Suprapubic skin (tissue), 4 donors: ENCODE results near the gene CCDC88C.

Experiments
- CTCF ChIP-seq, 2 donors: fragments of 200-600 bp in 1 of 2; fragments of 450-650 bp in 1 of 2; sonication (generic) in 1 of 2; IDR thresholded peaks; one replicate each; pipeline ENCODE4 v1.5.1; 2016 to 2019; ENCODE audit warnings: antibody characterized with exemption in 2 of 2, mild to moderate bottlenecking in 1 of 2, moderate library complexity in 1 of 2
- POLR2A ChIP-seq, 2 donors: fragments of 450-650 bp; IDR thresholded peaks; one replicate each; pipeline ENCODE4 v1.6.1; 2017; ENCODE audit warnings: antibody characterized with exemption in 2 of 2, mild to moderate bottlenecking in 2 of 2, moderate library complexity in 2 of 2
- POLR2AphosphoS5 ChIP-seq, 3 donors: sonication (generic); formaldehyde crosslinking; IDR thresholded peaks; one replicate each; pipeline ENCODE4 v1.6.1; 2017; ENCODE audit warnings: antibody characterized with exemption in 3 of 3

DNA sequence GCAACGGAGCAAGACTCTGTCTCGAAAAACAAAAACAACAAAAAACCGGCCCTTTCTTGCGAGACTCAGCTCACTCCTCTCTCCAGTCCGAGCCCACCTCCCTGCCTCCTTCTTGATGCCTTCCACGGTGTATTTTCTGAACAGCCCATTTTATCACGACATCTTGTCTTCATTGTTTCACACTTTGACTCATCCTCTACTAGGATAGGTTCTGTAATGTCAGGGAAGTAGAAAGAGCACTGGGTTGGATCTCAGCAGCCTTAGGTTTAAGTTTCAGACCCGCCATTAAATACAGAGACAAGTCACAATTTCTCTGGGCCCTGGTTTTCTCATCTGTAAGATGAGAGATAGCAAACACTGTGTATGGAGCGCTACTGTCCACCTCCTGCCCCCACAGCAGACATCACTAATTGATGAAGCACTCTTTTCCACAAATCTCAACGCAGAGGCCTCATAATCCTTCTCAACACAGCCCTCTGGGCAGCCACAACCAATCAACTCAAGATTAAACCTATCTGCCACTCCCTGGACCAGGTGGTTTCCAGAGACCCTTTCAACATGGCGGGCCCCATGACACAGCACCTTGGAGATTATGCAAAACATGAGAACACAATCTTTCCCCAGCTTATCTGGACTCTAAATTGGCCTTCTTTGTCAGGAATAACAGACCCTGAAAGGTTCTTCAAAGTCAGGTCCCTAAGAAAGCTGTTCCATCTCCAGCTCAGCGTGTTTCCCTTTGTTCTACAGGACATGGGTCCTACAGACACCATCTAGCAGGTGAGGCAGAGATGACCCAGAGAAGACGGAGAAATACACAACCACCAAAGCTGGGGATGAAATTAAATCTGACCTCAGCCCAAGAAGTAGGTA lies 35.6 kb downstream of the CCDC88C start:
- no peak for TF ChIP-seq POLR2A (IDR thresholded peaks at IDR 0.05)
- TF ChIP-seq CTCF (IDR thresholded peaks at IDR 0.05) = no peak
- TF ChIP-seq POLR2AphosphoS5 (IDR thresholded peaks at IDR 0.05) = no peak
